ENCODE results near the gene TRPC4AP.

The TRPC4AP gene

DNA sequence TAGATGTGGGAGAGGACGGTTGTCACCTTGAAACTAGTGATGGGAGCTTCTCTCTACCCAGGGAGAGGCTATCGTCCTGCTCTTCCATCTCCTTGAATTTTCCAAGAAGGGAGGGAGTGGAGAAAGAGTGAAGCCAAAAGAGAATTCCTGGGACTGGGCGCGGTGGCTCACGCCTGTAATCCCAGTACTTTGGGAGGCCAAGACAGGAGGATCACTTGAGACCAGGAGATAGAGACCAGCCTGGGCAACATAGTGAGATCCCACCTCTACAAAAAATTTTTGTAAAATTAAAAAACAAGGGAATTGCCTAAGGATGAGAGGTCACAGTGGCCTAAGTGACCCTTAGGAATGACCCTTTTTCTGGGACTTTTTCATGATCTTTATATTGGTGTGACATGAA lies 128.1 kb downstream of the TRPC4AP start:
- no peak overlapping the region for H3K4me3 ChIP-seq (ENCODE audit: low read depth, low read length)
- H3K9me3 ChIP-seq (ENCODE audit: severe bottlenecking), result no peaks in the 10 kb centered on the region
- no peak for DNase-seq
- no peak overlapping the region for H3K27ac ChIP-seq
- no peaks in the 10 kb centered on the region for H3K36me3 ChIP-seq
- TF ChIP-seq, protein P1, sequence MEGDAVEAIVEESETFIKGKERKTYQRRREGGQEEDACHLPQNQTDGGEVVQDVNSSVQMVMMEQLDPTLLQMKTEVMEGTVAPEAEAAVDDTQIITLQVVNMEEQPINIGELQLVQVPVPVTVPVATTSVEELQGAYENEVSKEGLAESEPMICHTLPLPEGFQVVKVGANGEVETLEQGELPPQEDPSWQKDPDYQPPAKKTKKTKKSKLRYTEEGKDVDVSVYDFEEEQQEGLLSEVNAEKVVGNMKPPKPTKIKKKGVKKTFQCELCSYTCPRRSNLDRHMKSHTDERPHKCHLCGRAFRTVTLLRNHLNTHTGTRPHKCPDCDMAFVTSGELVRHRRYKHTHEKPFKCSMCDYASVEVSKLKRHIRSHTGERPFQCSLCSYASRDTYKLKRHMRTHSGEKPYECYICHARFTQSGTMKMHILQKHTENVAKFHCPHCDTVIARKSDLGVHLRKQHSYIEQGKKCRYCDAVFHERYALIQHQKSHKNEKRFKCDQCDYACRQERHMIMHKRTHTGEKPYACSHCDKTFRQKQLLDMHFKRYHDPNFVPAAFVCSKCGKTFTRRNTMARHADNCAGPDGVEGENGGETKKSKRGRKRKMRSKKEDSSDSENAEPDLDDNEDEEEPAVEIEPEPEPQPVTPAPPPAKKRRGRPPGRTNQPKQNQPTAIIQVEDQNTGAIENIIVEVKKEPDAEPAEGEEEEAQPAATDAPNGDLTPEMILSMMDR (IDR thresholded peaks at IDR 0.05; ENCODE audit: low read depth, low read length), result no peak
- H3K27me3 ChIP-seq (ENCODE audit: insufficient read depth, low read depth, severe bottlenecking), result no peaks in the 10 kb centered on the region

DNA sequence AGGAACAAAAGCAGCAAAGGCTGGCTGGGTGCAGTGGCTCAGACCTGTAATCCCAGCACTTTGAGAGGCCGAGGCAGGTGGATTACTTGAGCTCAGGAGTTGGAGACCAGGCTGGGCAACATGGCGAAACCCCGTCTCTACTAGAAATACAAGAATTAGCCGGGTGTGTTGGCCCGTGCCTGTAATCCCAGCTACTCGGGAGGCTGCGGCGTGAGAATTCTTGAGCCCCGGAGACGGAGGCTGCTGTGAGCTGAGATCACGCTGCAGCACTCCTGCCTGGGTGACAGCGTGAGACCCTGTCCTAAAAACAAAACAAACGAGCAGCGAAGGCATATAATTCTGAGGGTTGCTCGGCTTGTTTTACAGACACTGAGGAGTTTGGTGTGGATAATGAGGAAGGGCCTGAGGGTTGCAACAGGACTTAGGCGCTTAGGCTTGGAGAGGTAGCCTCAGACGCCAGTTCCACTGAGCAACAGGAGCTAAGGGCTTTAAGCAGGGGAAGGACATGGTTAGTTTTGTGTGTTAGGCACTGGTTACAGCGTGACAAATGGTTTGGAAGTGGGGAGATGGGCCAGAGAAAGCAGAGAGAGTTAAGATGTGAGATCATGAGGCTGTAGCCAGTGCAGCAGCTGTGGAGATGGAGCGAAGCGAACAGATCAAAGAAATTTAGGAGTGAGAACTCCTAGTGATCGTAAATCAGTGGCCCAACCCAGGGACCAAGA lies 135.7 kb downstream of the TRPC4AP start:
- TF ChIP-seq, protein P1 (IDR thresholded peaks at IDR 0.05; ENCODE audit: low read depth, low read length), result no peak
- H3K27me3 ChIP-seq (ENCODE audit: insufficient read depth, low read depth, severe bottlenecking), result no peaks in the 10 kb centered on the region
- H3K36me3 ChIP-seq, result no peaks in the 10 kb centered on the region
- H3K9me3 ChIP-seq (ENCODE audit: severe bottlenecking), result no peaks in the 10 kb centered on the region
- H3K4me3 ChIP-seq (ENCODE audit: low read depth, low read length), result peak overlapping the region; percentile 70
- peak overlapping the region; percentile 69 for H3K27ac ChIP-seq
- peak; percentile 59 for DNase-seq

DNA sequence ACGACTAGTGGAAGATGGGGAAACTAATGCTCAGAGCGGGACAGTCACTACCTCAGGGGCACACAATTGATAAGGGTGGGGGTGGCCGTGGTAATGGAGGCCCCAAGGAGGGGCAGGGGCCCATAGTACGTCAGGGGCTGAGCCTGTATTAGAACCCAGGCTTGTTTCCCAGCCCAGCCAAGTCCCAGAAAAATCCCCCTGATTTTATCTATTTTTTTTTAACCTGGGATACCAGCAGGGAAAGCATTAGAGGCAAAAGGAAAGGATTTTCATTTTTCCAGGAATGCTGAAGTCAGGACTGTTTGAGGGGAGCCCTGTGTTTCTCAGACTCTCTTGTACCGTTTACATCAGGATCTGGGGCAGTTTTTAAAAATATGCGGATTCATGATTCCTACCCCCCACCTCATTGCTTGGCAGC lies 136.6 kb downstream of the TRPC4AP start:
- H3K4me3 ChIP-seq (ENCODE audit: low read depth, low read length), result peak overlapping the region; percentile 70
- peak overlapping the region; percentile 69 for H3K27ac ChIP-seq
- no peaks in the 10 kb centered on the region for H3K27me3 ChIP-seq (ENCODE audit: insufficient read depth, low read depth, severe bottlenecking)
- no peaks in the 10 kb centered on the region; the same call in 1 of the 2 replicates for H3K36me3 ChIP-seq
- DNase-seq, result no peak
- TF ChIP-seq, protein P1 (IDR thresholded peaks at IDR 0.05; ENCODE audit: low read depth, low read length), result no peak
- no peaks in the 10 kb centered on the region for H3K9me3 ChIP-seq (ENCODE audit: severe bottlenecking)

DNA sequence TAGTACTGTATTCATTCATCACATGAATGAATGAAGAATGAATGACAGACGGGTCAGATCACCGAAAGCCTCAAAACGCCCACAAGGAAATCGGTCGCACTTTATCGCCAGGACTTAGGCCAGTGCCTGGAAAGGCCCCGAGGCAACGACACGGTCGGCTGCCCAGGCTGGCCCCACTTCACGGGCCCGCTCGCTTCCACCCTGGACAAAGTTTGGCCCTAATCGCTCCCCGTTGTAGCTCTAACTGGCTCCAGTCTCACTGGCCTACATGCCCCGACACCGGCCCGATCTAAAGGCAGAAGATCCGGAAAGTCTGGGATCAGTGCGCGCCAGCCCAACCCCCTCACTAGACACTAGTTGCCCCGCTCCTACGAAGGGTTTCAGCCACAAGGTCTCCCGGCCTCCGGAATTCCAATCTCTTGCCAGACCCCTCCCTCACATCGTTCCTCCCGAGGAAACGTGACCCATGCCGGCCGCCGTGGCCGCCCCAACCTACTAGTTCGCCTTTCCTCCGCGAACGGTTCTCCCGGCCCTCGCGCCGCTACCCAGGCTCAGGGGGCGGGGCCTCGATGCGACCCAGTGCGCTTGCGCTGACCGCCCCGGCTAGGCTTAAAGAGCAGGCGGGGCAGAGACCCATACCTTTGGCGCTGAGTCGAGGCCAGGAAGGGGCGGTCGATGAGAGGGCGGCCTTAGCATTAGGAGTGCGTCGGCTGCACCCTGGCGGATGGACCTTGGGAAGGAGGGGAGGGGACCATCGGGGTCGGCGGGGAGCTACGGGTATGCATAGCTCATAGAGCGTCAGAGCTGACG lies 137.2 kb downstream of the TRPC4AP start, which contains the start of the genes GSS and MYH7B:
Gene GSS, minus strand, starts transcription at position 576 of the 810 bp plus-strand sequence. CDS start 3,954 bp downstream, outside the sequence.
Gene MYH7B, plus strand, starts transcription at position 638 of the 810 bp plus-strand sequence. CDS start 22,138 bp downstream, outside the sequence.
- Histone ChIP-seq H3K27ac (peak within 1 kb of the TSS; percentile 87), H3K27me3 (ENCODE audit: insufficient read depth, low read depth, severe bottlenecking) (no peaks in the 10 kb centered on the region), H3K4me3 (ENCODE audit: low read depth, low read length) (peak within 1 kb of the TSS; percentile 70), H3K36me3 (peaks cover 2% of the 10 kb centered on the region), H3K9me3 (ENCODE audit: severe bottlenecking) (no peaks in the 10 kb centered on the region)
- TF ChIP-seq, protein P1 (IDR thresholded peaks at IDR 0.05; ENCODE audit: low read depth, low read length), result peak; percentile 53; the same call in 1 of the 2 replicates
- DNase-seq, result peak; percentile 98

DNA sequence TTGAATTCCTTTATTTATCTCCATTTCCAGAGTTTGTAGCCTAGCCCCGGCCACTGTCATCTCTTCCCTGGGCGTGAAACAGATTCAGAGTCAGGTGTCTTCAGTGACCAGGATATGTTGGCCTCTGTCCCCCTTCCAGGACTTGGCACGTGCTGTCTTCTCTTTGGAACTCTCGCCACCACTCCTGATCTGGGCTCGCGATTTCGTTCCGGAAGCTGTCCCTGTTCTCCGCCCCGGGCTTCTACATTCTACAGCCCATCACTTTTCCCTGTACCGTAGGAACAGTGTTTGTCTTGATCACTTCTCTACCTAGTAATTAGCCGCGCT lies 137.7 kb downstream of the TRPC4AP start:
- DNase-seq, result no peak
- Histone ChIP-seq H3K9me3 (ENCODE audit: severe bottlenecking) (no peaks in the 10 kb centered on the region), H3K27me3 (ENCODE audit: insufficient read depth, low read depth, severe bottlenecking) (no peaks in the 10 kb centered on the region), H3K4me3 (ENCODE audit: low read depth, low read length) (peak overlapping the region; percentile 70), H3K36me3 (peaks cover 7% of the 10 kb centered on the region), H3K27ac (peak overlapping the region; percentile 87)
- TF ChIP-seq, protein P1 (IDR thresholded peaks at IDR 0.05; ENCODE audit: low read depth, low read length), result no peak

All from WERI-Rb-1 (cell line).